HepG2 (cell line): ENCODE measurements around the gene CEP104. TPM values are rescaled to one million over a fixed set of nuclear protein-coding genes. Genes with fewer than 3 reads are reported as not detected.

Experiments used
- ATAC-seq: fragments of 200-7000 bp; cut with Tn5 transposase; 3 replicates; pipeline ENCODE4 v1.9.1; 2020; ENCODE audit warnings: mild to moderate bottlenecking, moderate library complexity
- BruUV-seq: library from RNA; stranded (reverse); fragments of 400-500 nt; replicated peaks from 2 replicates; lab custom pipeline; 2021; lab: Mats Ljungman, UMichigan
- CTCF ChIA-PET: fragments of 300-600 bp; formaldehyde crosslinking; extraction: SDS; loops from one replicate; lab custom pipeline; 2021; ENCODE audit warnings: low total read pairs, inconsistent platforms, low intra/inter-chr PET ratio; lab: Yijun Ruan, JAX
- POLR2A ChIA-PET: fragments of 350-600 bp; sonication (Branson Sonifier 250); formaldehyde crosslinking; loops from one replicate; lab custom pipeline; 2020; ENCODE audit warnings: antibody characterized with exemption, inconsistent platforms; lab: Yijun Ruan, JAX
- DNase-seq: peaks from one replicate; pipeline ENCODE4 v3.0.0-alpha.2; 2015; ENCODE audit warnings: low spot score
- FAIRE-seq: peaks from 3 replicates; lab custom pipeline; 2011; peaks lifted over from hg19 to GRCh38; lab: Jason Lieb, UNC
- H2AFZ ChIP-seq: one replicate; pipeline ENCODE4 v1.6.1; 2011; ENCODE audit warnings: low read length, inconsistent platforms
- H3K27ac ChIP-seq: fragments of 300-600 bp; 3 replicates; pipeline ENCODE4 v1.8.0; 2011; ENCODE audit warnings: mixed run types, mild to moderate bottlenecking, mixed read lengths, low read length, inconsistent platforms; ENCODE audit not compliant: insufficient read depth; ENCODE audit errors: extremely low read length
- H3K27me3 ChIP-seq, 2 experiments: fragments of 200-600 bp in 1 of 2; 2 replicates in 1 of 2; 3 replicates in 1 of 2; pipeline versions ENCODE4 v1.6.0 to v1.8.0; 2011; ENCODE audit warnings: low read length in 2 of 2, mild to moderate bottlenecking in 2 of 2, moderate library complexity in 2 of 2, inconsistent platforms in 1 of 2; ENCODE audit not compliant: insufficient read depth in 2 of 2, control insufficient read depth in 1 of 2
- H3K36me3 ChIP-seq, 2 experiments: fragments of 200-600 bp in 1 of 2; replicated peaks in 1 of 2; 2 replicates in 1 of 2; 3 replicates in 1 of 2; pipeline versions ENCODE4 v1.5.1 to v1.8.0; 2011; ENCODE audit warnings: low read length in 2 of 2, inconsistent platforms in 1 of 2; ENCODE audit not compliant: insufficient read depth in 2 of 2, control insufficient read depth in 1 of 2
- H3K4me1 ChIP-seq: 2 replicates; pipeline ENCODE4 v1.5.1; 2012; ENCODE audit warnings: low read length, inconsistent platforms; ENCODE audit not compliant: insufficient read depth
- H3K4me2 ChIP-seq: 2 replicates; pipeline ENCODE4 v1.6.0; 2011; ENCODE audit warnings: low read depth, low read length, inconsistent platforms
- H3K4me3 ChIP-seq, 3 experiments: fragments of 200-600 bp in 1 of 3; sonication (generic), shearing (Covaris generic) in 1 of 3; replicated peaks in 1 of 3; 2 replicates each; pipeline ENCODE4 v1.5.1; 2011 to 2016; ENCODE audit warnings: low read length in 3 of 3, inconsistent platforms in 2 of 3, low read depth in 2 of 3, mild to moderate bottlenecking in 2 of 3, control low read depth in 1 of 3, mixed read lengths in 1 of 3; ENCODE audit not compliant: insufficient read depth in 1 of 3
- H3K79me2 ChIP-seq: one replicate; pipeline ENCODE4 v1.6.1; 2011; ENCODE audit warnings: low read length, inconsistent platforms; ENCODE audit not compliant: insufficient read depth
- H3K9ac ChIP-seq: 2 replicates; pipeline ENCODE4 v1.6.0; 2011; ENCODE audit warnings: mild to moderate bottlenecking, low read depth, low read length, inconsistent platforms; ENCODE audit not compliant: insufficient read depth
- H3K9me3 ChIP-seq: 2 replicates; pipeline ENCODE4 v1.5.1; 2012; ENCODE audit warnings: mild to moderate bottlenecking, low read length
- H4K20me1 ChIP-seq: 2 replicates; pipeline ENCODE4 v1.6.0; 2011; ENCODE audit warnings: inconsistent platforms, mild to moderate bottlenecking, low read length, moderate library complexity; ENCODE audit not compliant: insufficient read depth
- CBX1 ChIP-seq: IDR thresholded peaks from one replicate; pipeline ENCODE4 v1.6.1; 2016; ENCODE audit warnings: antibody characterized with exemption, low read depth
- CSRNP1 ChIP-seq: sonication (generic); formaldehyde crosslinking; IDR thresholded peaks from 2 replicates; pipeline ENCODE4 v1.8.1; 2023; ENCODE audit warnings: mild to moderate bottlenecking, missing genetic modification reagents
- FUBP1 ChIP-seq: sonication (generic); formaldehyde crosslinking; IDR thresholded peaks from 2 replicates; pipeline ENCODE4 v1.5.1; 2020; ENCODE audit warnings: missing genetic modification reagents, mild to moderate bottlenecking, borderline replicate concordance
- TFAP4 ChIP-seq: sonication (generic); IDR thresholded peaks from 2 replicates; pipeline ENCODE4 v1.6.1; 2016; ENCODE audit warnings: low read depth, borderline replicate concordance
- ZNF441 ChIP-seq: sonication (generic); formaldehyde crosslinking; IDR thresholded peaks from 2 replicates; pipeline ENCODE4 v1.7.0; 2021; ENCODE audit warnings: missing genetic modification reagents, borderline replicate concordance
- WGBS: methylation state at CpG from one replicate; pipeline ENCODE4 v1.1.6; 2017; ENCODE audit warnings: low lambda C conversion rate; 5-methylcytosine and 5-hydroxymethylcytosine counted together
- in situ Hi-C: cut with HindIII; loops from 2 replicates; pipeline ENCODE4 v1.10.0; 2017; ENCODE audit warnings: low pct_unique_long_range_greater_than_20kb; ENCODE audit not compliant: extremely low pct_ligation_motif_present
- intact Hi-C: fragments of 100-400 bp; cut with micrococcal nuclease; formaldehyde crosslinking; loops from one replicate; pipeline ENCODE4 v1.10.0; 2022; ENCODE audit not compliant: unreplicated experiment
- polyA plus RNA-seq, 8 experiments: library from polyadenylated mRNA; depleted of rRNA in 3 of 8; stranded (reverse) in 7 of 8; unstranded in 1 of 8; fragments of >200 nt; fragmentation: Illumina TruSeq in 4 of 8; extraction: Trizol in 4 of 8; gene quantifications; 2 replicates each; pipeline versions ENCODE4 v1.2.1 to v1.2.3, GENCODE V29; 2011 to 2016; ENCODE audit warnings: low read depth in 4 of 8, missing spikeins in 1 of 8, mixed read lengths in 1 of 8; ENCODE audit not compliant: insufficient read depth in 1 of 8
- total RNA-seq, 5 experiments: library from RNA; depleted of rRNA; stranded (reverse); fragments of >200 nt; fragmentation: Illumina TruSeq; extraction: Trizol; gene quantifications; 2 replicates each; pipeline ENCODE4 v1.2.3, GENCODE V29; 2016; ENCODE audit warnings: low read depth in 1 of 5

The CEP104 gene
- total and polyA plus RNA-seq, 2 of the 13 experiments (the other 11 are each of a cell fraction or from before 2014, with no cell fraction given), result 20.4 to 30.1 TPM

GRCh38 chr1:3884966-3885365, 28.0 kb upstream of the CEP104 start:
- intact Hi-C loops (no loop called here), in situ Hi-C loops (no loop called here)
- 97% methylated on average over 13 of the region's 13 CpGs for WGBS
- no peak overlapping the region for H3K27ac ChIP-seq
- H3K9ac ChIP-seq, result no peak overlapping the region
- 0 out of 2 replicates have a peak, but pooled peaks cover 6% of the 10 kb centered on the region for H3K4me1 ChIP-seq
- H3K27me3 ChIP-seq, result no peaks in the 10 kb centered on the region
- ChIA-PET POLR2A (interaction anchor here (1.0 kb wide), 1 partner anchor 16 kb away, joined by 3 read pairs; no protein-coding TSS in a partner anchor), CTCF (no interaction called here)
- FAIRE-seq, result no peak
- peaks cover 16 to 33% of the 10 kb centered on the region in 2 experiments; a peak in 4 of 5 replicates for H3K36me3 ChIP-seq
- no peak overlapping the region for H3K4me2 ChIP-seq
- H4K20me1 ChIP-seq, result no peaks in the 10 kb centered on the region
- TF ChIP-seq FUBP1 (CRISPR knock-in tag) (no peak), TFAP4 (no peak), CBX1 (no peak), ZNF441 (CRISPR knock-in tag) (no peak), CSRNP1 (CRISPR knock-in tag) (no peak)
- no peaks in the 10 kb centered on the region for H3K9me3 ChIP-seq
- no peak overlapping the region for H2AFZ ChIP-seq
- H3K4me3 ChIP-seq, result no peak overlapping the region
- no peak for ATAC-seq
- no peak for DNase-seq
- no peaks in the 10 kb centered on the region for H3K79me2 ChIP-seq
- no TSS peak for BruUV-seq
